ENCODE results near the gene HCN2. TPM values are rescaled to one million over a fixed set of nuclear protein-coding genes. Genes with fewer than 3 reads are reported as not detected.

The HCN2 gene
- total and polyA plus RNA-seq, 9 of the 15 experiments (the other 6 are each of a cell fraction or from before 2014, with no cell fraction given), result 0.29 to 4.2 (median 0.82) TPM; not detected in 2

DNA sequence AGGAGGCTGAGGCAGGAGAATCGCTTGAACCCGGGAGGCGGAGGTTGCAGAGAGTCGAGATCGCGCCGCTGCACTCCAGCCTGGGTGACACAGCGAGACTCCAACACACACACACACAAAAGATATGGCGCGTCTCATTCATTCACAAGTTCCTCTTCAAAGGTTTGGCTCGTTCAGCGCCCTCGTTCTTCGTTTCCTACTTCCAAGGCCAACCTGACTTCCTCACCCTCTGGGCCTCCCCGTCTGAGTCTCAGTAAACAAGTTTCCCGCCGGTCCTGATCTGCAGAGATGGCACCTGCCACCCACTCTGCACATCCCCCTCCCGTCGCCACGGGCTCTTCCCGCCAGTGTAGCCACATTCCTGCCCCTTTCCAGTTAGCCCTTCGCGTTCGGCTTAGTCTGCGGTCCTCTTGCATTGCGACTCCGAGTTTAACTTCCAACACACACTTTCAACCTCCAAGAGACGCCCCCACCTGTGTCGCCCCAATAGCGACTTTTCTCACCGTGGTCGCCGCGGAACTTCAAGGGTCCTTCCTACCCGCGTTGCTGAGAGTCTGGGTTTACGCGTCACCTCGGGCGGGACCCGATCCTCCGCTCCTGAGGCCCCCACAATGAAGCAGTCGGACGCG lies 18.6 kb upstream of the HCN2 start (continued):
- TF ChIP-seq ZNF436 (CRISPR knock-in tag; IDR thresholded peaks at IDR 0.05) (no peak), SMARCE1 (IDR thresholded peaks at IDR 0.05) (peak; percentile 72), MECOM (CRISPR knock-in tag; IDR thresholded peaks at IDR 0.05) (no peak), CXXC5 (CRISPR knock-in tag; IDR thresholded peaks at IDR 0.05) (peak; percentile 57; the same call in 1 of the 2 replicates), DEAF1 (CRISPR knock-in tag; IDR thresholded peaks at IDR 0.05) (no peak), RB1 (IDR thresholded peaks at IDR 0.05; ENCODE audit: low read depth) (peak; percentile 53; the same call in 1 of the 2 replicates), DNMT1 (IDR thresholded peaks at IDR 0.05) (no peak), BRD4 (IDR thresholded peaks at IDR 0.05) (peak; percentile 46; the same call in 1 of the 2 replicates), FOXA3 (CRISPR knock-in tag; conservative IDR thresholded peaks at IDR 0.05 in 1 of 2, IDR thresholded peaks at IDR 0.05 in 1 of 2) (no peak), ZNF644 (tag; IDR thresholded peaks at IDR 0.05; ENCODE audit: low read depth) (no peak)
- TF ChIP-seq, protein P1, sequence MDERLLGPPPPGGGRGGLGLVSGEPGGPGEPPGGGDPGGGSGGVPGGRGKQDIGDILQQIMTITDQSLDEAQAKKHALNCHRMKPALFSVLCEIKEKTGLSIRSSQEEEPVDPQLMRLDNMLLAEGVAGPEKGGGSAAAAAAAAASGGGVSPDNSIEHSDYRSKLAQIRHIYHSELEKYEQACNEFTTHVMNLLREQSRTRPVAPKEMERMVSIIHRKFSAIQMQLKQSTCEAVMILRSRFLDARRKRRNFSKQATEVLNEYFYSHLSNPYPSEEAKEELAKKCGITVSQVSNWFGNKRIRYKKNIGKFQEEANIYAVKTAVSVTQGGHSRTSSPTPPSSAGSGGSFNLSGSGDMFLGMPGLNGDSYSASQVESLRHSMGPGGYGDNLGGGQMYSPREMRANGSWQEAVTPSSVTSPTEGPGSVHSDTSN (CRISPR knock-in tag; IDR thresholded peaks at IDR 0.05; ENCODE audit: low read depth), result no peak
- TF ChIP-seq, protein P1 (tag; conservative IDR thresholded peaks at IDR 0.05; ENCODE audit: low read depth), result no peak
- TF ChIP-seq, protein P2, sequence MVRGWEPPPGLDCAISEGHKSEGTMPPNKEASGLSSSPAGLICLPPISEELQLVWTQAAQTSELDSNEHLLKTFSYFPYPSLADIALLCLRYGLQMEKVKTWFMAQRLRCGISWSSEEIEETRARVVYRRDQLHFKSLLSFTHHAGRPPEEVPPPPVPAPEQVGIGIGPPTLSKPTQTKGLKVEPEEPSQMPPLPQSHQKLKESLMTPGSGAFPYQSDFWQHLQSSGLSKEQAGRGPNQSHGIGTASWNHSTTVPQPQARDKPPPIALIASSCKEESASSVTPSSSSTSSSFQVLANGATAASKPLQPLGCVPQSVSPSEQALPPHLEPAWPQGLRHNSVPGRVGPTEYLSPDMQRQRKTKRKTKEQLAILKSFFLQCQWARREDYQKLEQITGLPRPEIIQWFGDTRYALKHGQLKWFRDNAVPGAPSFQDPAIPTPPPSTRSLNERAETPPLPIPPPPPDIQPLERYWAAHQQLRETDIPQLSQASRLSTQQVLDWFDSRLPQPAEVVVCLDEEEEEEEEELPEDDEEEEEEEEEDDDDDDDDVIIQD (CRISPR knock-in tag; IDR thresholded peaks at IDR 0.05), result no peak
- TF ChIP-seq, protein P3, sequence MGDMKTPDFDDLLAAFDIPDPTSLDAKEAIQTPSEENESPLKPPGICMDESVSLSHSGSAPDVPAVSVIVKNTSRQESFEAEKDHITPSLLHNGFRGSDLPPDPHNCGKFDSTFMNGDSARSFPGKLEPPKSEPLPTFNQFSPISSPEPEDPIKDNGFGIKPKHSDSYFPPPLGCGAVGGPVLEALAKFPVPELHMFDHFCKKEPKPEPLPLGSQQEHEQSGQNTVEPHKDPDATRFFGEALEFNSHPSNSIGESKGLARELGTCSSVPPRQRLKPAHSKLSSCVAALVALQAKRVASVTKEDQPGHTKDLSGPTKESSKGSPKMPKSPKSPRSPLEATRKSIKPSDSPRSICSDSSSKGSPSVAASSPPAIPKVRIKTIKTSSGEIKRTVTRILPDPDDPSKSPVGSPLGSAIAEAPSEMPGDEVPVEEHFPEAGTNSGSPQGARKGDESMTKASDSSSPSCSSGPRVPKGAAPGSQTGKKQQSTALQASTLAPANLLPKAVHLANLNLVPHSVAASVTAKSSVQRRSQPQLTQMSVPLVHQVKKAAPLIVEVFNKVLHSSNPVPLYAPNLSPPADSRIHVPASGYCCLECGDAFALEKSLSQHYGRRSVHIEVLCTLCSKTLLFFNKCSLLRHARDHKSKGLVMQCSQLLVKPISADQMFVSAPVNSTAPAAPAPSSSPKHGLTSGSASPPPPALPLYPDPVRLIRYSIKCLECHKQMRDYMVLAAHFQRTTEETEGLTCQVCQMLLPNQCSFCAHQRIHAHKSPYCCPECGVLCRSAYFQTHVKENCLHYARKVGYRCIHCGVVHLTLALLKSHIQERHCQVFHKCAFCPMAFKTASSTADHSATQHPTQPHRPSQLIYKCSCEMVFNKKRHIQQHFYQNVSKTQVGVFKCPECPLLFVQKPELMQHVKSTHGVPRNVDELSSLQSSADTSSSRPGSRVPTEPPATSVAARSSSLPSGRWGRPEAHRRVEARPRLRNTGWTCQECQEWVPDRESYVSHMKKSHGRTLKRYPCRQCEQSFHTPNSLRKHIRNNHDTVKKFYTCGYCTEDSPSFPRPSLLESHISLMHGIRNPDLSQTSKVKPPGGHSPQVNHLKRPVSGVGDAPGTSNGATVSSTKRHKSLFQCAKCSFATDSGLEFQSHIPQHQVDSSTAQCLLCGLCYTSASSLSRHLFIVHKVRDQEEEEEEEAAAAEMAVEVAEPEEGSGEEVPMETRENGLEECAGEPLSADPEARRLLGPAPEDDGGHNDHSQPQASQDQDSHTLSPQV (IDR thresholded peaks at IDR 0.05), result no peak; the same call in 1 of the 2 replicates
- TF ChIP-seq, protein P4, sequence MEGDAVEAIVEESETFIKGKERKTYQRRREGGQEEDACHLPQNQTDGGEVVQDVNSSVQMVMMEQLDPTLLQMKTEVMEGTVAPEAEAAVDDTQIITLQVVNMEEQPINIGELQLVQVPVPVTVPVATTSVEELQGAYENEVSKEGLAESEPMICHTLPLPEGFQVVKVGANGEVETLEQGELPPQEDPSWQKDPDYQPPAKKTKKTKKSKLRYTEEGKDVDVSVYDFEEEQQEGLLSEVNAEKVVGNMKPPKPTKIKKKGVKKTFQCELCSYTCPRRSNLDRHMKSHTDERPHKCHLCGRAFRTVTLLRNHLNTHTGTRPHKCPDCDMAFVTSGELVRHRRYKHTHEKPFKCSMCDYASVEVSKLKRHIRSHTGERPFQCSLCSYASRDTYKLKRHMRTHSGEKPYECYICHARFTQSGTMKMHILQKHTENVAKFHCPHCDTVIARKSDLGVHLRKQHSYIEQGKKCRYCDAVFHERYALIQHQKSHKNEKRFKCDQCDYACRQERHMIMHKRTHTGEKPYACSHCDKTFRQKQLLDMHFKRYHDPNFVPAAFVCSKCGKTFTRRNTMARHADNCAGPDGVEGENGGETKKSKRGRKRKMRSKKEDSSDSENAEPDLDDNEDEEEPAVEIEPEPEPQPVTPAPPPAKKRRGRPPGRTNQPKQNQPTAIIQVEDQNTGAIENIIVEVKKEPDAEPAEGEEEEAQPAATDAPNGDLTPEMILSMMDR (IDR thresholded peaks at IDR 0.05 in 2 of 3, conservative IDR thresholded peaks at IDR 0.05 in 1 of 3; ENCODE audit: insufficient read depth in 2 of 3, low read depth in 1 of 3, low read length in 3 of 3), result no peak
